HepG2 (cell line): ENCODE data around the gene RIPK1.

ENCODE experiments used
- GABPA ChIP-seq, 2 experiments: IDR thresholded peaks; 2 replicates each; pipeline ENCODE4 v1.6.1; 2011 to 2016; ENCODE audit warnings: low read depth in 2 of 2, low read length in 1 of 2, missing biosample characterization in 1 of 2, missing genetic modification characterization in 1 of 2
- HDAC1 ChIP-seq: sonication (generic); formaldehyde crosslinking; IDR thresholded peaks from 2 replicates; pipeline ENCODE4 v1.5.1; 2020; ENCODE audit warnings: mild to moderate bottlenecking, missing genetic modification reagents
- KDM5B ChIP-seq: sonication (generic); formaldehyde crosslinking; IDR thresholded peaks from 2 replicates; pipeline ENCODE4 v1.4.0; 2020; ENCODE audit warnings: missing genetic modification reagents, mild to moderate bottlenecking, borderline replicate concordance
- POLR2AphosphoS5 ChIP-seq: IDR thresholded peaks from 2 replicates; pipeline ENCODE4 v1.6.1; 2012; ENCODE audit warnings: low read depth, low read length
- RNF2 ChIP-seq: fragments of 450-650 bp; conservative IDR thresholded peaks from 2 replicates; pipeline ENCODE4 v1.6.1; 2016; ENCODE audit warnings: low read depth
- ZBTB1 ChIP-seq: sonication (generic); formaldehyde crosslinking; IDR thresholded peaks from 2 replicates; pipeline ENCODE4 v1.4.0; 2020; ENCODE audit warnings: missing genetic modification reagents, borderline replicate concordance
- ZNF7 ChIP-seq: IDR thresholded peaks from 2 replicates; pipeline ENCODE4 v1.6.1; 2016; ENCODE audit warnings: missing biosample characterization, missing genetic modification reagents

GRCh38 chr6:3085074-3085473 is 16.8 kb downstream of the RIPK1 start:
- TF ChIP-seq HDAC1 (CRISPR knock-in tag) (no peak), ZBTB1 (CRISPR knock-in tag) (no peak), KDM5B (CRISPR knock-in tag) (no peak), GABPA (IDR thresholded peaks at IDR 0.05; ENCODE audit: low read depth, low read length) (no peak), GABPA (CRISPR knock-in tag; IDR thresholded peaks at IDR 0.05; ENCODE audit: low read depth) (no peak), RNF2 (no peak), POLR2AphosphoS5 (no peak), ZNF7 (no peak)
